ENCODE data around the gene ACTN4. TPM values are rescaled to one million over a fixed set of nuclear protein-coding genes. Genes with fewer than 3 reads are reported as not detected.

Gene ACTN4
- total RNA-seq, 4 donors from 2014 or later: 259 to 844 (median 429) TPM

GRCh38 chr19:38695832-38696728 lies 48.6 kb downstream of the ACTN4 start:
- no peak overlapping the region for H3K4me3 ChIP-seq
- intact Hi-C loops (cut with DNase I; ENCODE audit: low total_unique reads): no loop called here

GRCh38 chr19:38696729-38697055 lies 49.2 kb downstream of the ACTN4 start:
- Histone ChIP-seq H3K27ac (peak overlapping the region; percentile 95 to 100), H3K36me3 (no peaks in the 10 kb centered on the region), H3K9me3 (no peaks in the 10 kb centered on the region), H3K4me3 (no peak overlapping the region), H3K4me1 (peaks cover 26 to 46% of the 10 kb centered on the region in 2 donors), H3K27me3 (no peaks in the 10 kb centered on the region)
- DNase-seq: no peak
- TF ChIP-seq POLR2A (IDR thresholded peaks at IDR 0.05): no peak
- no peak for TF ChIP-seq CTCF (IDR thresholded peaks at IDR 0.05)
- intact Hi-C loops (cut with DNase I; ENCODE audit: low total_unique reads): no loop called here

More at GRCh38 chr19:38695832-38696728, 48.6 kb downstream of the ACTN4 start:
- Histone ChIP-seq H3K4me1 (peaks cover 21 to 46% of the 10 kb centered on the region in 2 donors), H3K27ac (peak overlapping the region; percentile 95 to 100), H3K36me3 (no peaks in the 10 kb centered on the region), H3K27me3 (no peaks in the 10 kb centered on the region), H3K9me3 (no peaks in the 10 kb centered on the region)
- no peak for DNase-seq
- no peak for TF ChIP-seq CTCF (IDR thresholded peaks at IDR 0.05)
- TF ChIP-seq POLR2A (IDR thresholded peaks at IDR 0.05): no peak

- TF ChIP-seq POLR2A (IDR thresholded peaks at IDR 0.05): no peak
- Histone ChIP-seq H3K27me3 (no peaks in the 10 kb centered on the region), H3K27ac (peak overlapping the region; percentile 95 to 100), H3K36me3 (no peaks in the 10 kb centered on the region), H3K4me3 (no peak overlapping the region), H3K9me3 (no peaks in the 10 kb centered on the region), H3K4me1 (peaks cover 28 to 46% of the 10 kb centered on the region in 2 donors)
- DNase-seq: no peak
- intact Hi-C loops (cut with DNase I; ENCODE audit: low total_unique reads): no loop called here
Measured at GRCh38 chr19:38697197-38697596, 49.7 kb downstream of the ACTN4 start.

GRCh38 chr19:38697641-38698071 lies 50.2 kb downstream of the ACTN4 start:
- Histone ChIP-seq H3K9me3 (no peaks in the 10 kb centered on the region), H3K27me3 (no peaks in the 10 kb centered on the region), H3K4me3 (no peak overlapping the region), H3K27ac (peak overlapping the region; percentile 95 to 100), H3K4me1 (peaks cover 28 to 42% of the 10 kb centered on the region in 2 donors), H3K36me3 (no peaks in the 10 kb centered on the region)
- TF ChIP-seq POLR2A (IDR thresholded peaks at IDR 0.05): no peak
- no peak for TF ChIP-seq CTCF (IDR thresholded peaks at IDR 0.05)
- intact Hi-C loops (cut with DNase I; ENCODE audit: low total_unique reads): no loop called here
- DNase-seq: no peak

GRCh38 chr19:38698225-38699026 lies 51.0 kb downstream of the ACTN4 start:
- TF ChIP-seq CTCF (IDR thresholded peaks at IDR 0.05) (no peak), POLR2A (IDR thresholded peaks at IDR 0.05) (no peak)
- Histone ChIP-seq H3K4me3 (no peak overlapping the region), H3K9me3 (no peaks in the 10 kb centered on the region), H3K27ac (peak overlapping the region; percentile 95 to 100), H3K4me1 (peaks cover 23 to 37% of the 10 kb centered on the region in 2 donors), H3K27me3 (no peaks in the 10 kb centered on the region), H3K36me3 (no peaks in the 10 kb centered on the region)
- DNase-seq: no peak
- intact Hi-C loops (cut with DNase I; ENCODE audit: low total_unique reads): no loop called here
